Amniotic epithelial cell (primary cell): ENCODE data around the gene REXO1.
A peak's percentile ranks its signal among the peaks of the same experiment; 100 is the strongest.

Experiments used
- DNase-seq: peaks from one replicate; pipeline ENCODE4 v3.0.0-alpha.2; 2010; ENCODE audit warnings: low read depth

Gene REXO1

DNA sequence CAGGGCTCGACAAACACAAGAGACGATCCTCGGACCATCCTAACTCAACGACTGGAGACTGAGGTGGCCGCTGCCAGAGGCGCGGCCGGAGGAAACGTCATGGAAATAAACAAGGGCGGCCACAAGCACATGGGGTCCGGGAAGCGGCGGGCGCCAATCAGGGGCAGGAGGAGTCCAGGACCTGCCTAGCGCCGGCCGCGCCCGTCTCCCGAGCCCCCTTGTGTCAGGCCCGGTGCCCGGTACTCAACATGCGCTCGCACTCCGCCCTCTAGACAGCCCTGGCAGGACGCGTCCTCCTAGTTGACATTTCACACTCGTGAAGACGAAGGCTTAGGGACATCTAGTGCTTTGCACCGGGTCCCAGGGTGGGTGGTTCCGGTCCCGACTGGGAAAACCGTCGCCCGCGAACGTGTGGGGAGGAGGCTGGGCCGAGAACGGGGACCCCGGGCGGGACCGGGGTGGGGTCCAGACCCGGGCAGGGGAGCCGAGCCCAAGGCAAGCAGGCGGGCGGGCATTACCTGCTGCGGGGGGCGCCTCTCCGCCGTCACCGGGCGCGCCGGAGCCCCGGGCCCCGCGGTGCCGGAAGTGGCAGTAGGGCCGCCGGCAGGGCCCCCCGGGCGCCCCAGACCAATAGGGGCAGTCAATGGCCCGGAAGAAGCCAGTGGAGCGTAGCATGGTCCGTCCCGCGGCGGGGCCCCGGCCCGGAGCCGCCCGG lies 442 bp downstream of the REXO1 start:
- DNase-seq, result peak; percentile 36

DNA sequence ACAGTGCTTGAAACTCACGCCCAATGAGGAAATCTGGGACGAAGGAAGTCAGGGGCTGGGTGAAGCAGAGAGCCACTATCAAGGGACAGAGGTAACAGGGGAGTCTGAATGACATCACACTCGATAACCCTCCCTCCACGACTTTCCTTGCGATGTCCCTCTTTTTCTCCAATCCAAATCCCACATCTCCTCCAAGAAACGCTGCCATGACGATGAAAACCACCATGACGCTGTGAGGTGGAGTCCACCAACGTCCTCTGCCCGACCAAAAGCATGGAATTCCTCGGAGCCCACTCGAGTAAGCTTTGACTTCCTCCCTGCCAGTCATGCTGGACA lies 967 bp downstream of the REXO1 start:
- DNase-seq, result no peak

DNA sequence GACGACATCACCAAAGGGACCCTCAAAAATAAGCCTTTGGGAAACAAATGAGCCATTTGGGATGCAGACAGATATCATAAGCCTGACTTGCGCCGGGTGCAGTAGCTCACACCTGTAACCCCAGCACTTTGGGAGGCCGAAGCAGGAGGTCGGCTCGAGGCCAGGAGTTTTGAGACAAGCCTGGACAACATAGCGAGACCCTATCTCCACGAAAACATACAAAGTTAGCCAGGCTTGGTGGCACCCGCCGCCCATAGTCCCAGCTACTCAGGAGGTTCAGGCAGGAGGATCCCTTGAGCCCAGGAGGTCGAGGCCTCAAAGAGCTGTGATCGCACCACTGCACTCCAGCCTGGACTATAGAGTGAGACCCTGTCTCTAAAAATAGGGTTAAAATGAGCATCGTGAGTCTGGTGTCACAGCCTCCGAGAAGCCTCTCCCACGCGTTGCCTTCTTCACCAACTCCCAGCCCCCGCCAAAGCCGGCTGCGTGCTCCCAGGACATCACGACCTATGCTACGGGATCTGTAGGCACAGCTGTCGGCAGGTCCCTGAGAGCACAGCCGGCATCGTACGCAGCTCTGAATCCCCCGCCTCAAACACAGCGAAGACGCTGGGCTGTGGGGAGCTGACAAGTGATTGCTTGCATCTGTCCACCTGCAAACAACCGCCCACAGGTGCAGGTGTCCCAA lies 1.6 kb downstream of the REXO1 start:
- DNase-seq, result no peak

DNA sequence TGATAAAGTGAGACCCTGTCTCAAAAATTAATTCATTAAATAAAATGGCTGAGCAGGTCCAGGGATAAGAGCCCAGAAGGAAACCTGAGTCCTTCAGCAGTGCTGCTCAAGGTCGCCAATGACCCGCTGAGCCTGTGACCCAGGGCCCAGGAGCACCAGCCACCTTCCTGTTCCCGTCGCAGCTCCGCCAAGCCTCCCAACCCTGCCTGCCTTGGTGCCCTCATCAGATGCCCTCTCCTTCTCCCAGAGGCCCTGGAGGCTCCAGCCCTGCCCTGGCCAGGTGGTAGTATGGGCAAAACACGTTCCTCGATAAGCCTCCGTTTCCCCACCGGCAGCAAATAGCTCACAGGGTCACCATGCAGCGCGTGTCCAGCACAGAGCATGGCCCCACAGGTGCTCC lies 2.6 kb downstream of the REXO1 start:
- DNase-seq, result no peak

DNA sequence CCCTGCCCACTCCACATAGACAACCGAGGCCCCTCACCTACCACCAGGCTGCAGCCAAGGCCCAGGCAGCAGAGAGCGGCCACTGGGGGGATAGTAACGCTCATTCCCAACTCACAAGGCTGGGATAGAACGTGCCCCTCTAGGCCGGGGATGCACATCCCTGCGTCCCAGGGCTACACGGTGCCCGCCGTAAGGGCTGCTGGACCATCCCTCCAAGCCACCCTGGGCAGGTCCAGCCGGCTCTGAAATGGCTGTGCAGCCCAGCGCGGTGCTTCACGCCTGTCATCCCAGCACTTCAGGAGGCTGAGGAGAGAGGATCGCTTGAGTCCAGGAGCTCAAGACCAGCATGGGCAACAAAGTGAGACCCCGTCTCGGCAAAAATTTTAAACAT lies 3.2 kb downstream of the REXO1 start:
- no peak for DNase-seq

DNA sequence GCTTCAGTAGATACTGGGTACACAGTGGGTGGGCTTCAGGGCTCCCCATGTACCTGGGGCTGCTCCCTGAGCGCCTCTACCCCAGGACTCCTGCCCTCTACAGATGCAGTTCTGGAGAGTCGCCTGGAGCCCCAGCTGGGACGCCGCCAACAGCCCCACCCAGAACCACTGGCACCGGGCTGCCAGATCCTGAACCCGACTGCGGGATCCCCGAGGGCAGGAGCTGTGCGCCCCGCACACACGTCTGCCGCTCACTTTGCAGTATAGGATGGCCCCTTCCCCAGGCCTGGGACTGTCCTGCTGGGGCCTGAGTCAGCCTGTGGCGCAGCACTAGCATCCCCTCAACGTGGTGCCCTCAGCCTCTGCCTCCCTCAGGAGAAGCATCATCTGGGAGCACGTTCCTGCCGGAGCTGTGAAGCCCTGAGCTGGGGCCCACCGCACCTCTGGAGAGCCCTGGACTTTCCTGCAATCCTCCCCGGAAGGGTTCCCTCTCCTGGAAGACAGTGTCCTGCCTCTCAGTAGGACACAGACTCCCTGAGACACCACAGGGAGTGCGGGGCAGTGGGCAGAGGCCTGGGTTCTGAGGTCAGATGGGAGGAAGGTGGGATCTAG lies 3.7 kb downstream of the REXO1 start:
- no peak for DNase-seq

DNA sequence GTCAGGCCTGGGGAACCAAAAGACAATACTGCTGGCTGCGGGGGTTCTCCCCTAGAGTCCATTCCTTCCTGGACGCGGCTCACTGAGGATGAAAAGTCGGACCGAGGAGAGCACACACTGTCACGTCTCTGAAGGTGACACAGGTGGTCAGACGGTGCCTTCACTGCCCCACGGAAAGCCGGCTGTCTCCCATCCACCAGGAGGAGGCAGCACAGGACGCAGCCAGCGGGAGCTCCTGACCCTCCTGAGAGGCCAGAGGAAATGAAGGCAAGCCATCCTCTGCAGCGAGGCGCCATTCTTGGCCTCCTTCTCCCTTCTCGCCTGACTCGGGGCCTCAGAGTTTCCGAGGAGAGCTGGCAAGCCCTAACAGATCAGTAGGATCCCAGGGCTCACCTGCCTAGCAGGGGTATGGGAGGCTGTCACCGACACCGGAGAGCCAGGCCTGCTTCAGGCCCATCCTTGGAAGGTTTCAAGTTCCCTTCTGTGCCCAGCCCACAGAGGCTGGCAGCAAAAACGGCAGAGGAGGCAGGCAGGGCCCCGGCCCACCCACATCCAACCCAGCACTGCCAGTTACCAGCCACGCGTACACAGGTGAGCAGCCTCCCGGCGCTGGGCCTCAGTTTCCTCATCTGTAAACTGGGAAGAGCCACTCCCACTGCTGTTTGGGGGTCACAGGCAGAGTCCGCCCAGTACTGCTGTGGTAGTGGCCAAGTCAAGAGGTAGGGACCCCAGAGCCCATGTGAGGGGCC lies 4.5 kb downstream of the REXO1 start:
- no peak for DNase-seq

DNA sequence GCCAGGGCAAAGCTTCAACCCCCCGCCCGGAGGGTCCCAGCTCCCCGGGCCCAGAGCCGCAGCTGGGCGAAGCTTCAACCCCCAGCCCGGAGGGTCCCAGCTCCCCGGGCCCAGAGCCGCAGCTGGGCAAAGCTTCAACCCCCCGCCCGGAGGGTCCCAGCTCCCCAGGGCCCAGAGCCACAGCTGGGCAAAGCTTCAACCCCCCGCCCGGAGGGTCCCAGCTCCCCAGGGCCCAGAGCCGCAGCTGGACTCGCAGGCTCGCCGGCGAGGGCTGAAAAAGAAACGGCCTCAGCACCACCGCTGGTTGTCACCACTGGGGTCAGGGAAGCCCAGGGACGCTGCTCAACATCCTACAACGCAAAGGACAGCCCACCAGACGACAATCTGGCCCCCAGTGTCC lies 5.2 kb downstream of the REXO1 start:
- no peak for DNase-seq

DNA sequence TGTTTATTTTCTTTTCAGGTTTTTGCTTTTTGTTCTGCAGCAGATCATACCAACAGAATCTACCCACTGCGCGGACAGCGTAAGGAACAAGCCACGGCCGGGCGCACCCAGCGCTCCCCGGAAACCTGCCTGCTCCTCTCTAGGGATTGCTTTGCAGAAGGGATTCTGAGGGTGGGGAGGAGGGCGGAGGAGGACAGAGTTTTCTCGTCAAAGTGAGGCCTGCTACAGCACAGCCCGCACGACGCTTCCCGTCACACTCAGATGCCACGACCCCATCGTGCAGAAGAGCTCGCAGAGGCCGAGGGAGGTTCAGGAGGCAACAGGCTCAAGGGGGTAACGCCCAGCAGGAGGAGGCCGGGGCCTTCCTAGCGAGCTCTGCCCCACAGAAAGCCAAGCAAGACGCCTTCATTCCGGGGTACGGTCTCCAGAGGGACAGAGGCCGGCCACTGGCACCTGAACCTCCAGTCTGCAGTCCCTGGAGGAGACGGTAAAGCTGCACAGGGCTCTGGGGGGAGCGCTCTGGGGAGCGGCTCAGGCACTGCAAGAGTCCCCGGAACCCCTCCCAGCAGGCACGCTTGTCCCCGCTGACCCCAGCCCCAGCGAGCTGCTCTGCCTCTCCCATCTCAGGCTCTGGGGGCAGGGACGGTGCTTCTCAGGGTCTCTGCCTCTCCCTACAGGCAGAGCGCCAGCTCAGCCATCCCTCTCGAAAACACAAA lies 6.9 kb downstream of the REXO1 start:
- no peak for DNase-seq

DNA sequence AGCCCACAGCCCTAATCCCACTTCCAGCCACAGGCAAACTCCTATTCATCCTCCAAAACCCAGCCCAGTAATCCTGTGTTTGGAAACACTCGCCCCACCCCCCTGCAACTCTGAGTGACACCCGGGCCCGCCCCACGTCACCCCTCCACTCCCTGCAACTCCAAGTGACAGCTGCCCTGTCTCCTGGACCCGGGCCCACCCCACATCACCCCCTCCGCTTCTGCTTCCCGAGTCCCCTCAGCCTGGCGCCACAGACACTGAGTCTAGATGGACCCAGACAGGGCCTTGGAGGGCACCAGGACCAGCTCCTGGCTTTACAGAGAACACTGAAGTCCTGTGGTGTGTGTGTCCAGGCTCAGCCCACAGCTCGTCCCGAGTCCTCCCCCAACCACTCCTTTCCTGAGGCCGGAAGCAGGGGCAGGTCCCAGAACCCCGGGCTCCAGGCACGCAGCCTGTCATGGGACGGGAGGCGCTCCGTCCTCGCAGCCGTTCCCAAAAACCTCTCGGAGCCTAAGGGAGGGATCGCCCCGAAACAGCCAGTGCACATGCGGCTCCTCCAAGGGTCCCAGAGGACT lies 7.7 kb downstream of the REXO1 start:
- DNase-seq, result no peak

DNA sequence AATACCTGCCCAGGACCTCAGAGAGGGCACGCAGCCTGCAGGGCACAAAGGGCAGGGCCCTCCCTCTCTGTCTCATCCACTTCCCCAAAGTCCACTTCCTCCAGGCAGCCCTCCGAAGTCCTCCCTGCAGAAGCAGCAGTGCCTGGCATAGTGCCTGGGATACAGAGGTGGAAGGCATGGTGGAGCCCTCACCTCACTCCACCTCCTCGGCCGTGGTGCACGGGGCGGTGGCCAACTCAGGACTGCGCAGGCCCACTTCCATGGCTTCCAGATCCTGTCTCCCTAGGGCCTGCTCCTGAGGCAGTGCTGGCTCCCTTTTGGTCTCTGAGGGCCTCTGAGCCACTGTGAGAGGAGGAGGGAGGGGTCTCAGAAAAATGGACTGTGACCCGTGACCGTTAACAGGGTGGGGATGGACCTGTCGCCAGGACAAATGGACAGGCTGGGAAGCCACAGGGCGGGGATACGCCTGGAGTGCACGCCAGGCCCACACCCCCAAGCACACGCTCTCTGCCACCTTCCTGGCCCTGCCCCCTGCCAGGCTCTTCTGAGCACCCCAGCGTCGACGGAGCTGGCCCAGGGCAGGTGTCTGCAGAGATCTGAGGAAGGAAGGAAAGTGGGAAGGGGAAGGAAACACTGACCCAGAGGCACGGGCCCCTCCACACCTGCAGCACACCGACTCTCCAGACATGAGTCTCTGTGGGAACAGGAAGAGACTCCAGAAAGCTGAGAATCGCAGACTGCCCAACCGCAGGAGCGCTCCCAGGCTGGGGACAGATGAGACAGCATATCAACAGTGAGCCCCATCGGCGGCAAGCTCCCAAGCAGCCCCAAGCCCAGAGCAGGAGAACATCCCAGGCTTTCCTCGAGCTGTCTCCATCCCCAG lies 8.4 kb downstream of the REXO1 start:
- DNase-seq, result no peak

DNA sequence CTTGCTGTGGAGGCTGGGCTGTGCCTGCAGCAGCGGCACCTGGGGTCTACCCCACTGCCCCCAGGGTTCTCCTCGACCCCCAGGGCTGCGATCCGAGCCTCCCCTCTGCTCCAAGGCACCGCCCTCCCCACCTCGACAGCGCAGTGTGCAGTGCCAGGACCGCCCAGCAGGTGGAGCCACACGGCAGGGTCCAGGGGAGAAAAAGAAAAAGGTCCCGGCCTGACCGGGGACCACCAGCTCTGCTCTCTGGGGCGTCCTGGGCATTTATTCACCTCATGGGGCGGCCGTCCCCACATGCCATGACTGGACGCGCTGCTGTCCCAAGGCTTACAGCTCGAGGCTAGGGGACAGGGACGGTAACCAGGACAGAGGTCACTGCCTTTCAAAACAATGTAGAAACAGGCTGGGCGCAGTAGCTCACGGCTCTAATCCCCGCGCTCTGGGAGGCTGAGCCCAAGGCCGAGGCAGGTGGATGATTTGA lies 10.6 kb downstream of the REXO1 start:
- DNase-seq, result no peak

DNA sequence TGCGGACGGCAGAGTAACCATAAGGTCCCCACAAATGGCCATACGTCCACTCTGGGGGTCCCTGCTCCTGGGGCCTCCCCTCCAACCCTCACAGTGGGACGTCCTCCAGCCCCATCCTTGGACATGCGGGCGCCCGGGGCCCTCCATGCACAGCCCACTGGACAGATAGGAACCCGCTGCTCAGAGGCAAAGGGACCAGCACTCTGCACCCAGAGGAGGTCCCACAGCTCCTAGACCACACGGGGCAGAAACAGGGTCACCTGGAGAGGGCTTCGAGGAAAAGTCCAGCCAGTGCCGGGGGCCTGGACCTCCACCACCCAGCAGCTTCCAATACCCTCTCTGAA lies 11.1 kb downstream of the REXO1 start:
- DNase-seq, result no peak

DNA sequence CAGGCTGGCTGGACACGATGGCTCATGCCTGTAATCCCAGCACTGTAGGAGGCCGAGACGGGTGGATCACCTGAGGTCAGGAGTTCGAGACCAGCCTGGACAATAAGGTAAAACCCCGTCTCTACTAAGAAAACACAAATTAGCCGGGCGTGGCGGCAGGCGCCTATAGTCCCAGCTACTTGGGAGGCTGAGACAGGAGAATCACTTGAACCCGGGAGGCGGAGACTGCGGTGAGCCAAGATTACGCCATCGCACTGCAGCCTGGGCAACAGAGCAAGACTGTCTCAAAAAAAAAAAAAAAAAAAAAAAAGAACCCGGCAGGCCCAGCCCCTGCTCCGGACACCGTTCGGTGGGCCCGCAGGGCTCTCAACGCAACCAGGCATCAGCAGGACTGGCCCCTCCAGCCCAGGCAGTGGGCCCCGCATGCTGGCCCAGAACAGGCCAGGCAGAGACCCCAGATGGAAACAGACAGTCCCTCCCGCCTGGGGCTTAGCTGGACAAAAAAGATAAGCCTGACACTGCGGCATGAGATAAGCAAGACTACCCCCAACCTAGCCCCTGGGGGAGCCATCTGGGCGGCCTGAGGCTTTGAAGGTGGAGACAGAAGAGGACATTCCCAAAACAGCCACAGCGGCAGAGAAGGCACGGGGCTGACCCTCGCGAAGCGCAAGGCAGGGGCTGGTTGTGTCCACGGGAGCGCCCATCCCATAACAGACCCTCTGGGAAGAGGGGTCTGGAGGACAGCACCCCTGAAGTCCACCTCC lies 11.6 kb downstream of the REXO1 start:
- no peak for DNase-seq

DNA sequence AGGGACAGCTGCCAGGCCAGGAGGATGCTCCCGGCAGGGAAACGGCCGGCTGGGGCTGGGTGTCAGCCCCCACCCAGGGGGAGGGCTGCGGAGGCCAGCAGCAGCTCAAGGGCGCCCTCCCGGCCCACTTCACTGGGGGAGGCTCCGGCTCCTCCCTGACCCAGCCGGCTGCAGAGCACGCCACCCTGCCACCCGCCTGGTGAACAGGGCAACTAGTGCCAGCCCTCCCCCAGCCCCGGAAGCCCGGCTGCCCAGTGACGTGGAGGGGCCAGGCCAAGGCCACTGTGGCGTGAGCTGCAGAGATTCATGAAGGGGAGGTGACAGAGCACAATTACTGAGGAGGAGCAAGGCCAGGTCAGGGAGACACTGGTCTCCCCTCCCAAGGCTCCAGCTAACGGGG lies 14.7 kb downstream of the REXO1 start:
- DNase-seq, result no peak

DNA sequence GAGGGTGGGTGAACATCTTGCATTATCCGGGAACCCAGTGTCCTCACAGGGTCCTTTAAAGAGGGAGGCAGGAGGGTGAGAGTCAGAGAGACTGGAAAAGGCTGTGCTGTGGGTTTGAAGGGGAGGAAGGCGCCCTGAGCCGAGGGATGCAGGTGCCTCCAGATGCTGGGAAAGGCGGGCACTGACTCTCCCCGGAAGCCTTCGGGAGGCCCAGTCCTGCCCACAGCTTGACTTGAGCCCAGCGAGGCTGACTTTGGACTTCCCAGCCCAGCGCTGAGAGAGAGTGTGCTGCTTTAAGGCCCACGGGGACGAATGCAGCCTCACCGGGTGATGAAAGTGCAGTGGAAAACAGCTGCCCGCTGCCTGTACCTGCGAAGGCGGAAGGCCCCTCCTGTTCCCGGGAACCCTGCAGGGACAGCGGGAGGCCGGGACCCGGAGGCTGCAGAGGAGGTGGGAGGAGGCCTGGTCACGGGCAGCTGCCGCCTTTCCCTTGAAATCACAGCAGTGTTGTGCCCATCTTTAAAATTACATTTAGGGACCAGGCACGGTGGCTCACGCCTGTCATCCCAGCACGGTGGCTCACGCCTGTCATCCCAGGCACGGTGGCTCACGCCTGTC lies 16.1 kb downstream of the REXO1 start:
- no peak for DNase-seq

DNA sequence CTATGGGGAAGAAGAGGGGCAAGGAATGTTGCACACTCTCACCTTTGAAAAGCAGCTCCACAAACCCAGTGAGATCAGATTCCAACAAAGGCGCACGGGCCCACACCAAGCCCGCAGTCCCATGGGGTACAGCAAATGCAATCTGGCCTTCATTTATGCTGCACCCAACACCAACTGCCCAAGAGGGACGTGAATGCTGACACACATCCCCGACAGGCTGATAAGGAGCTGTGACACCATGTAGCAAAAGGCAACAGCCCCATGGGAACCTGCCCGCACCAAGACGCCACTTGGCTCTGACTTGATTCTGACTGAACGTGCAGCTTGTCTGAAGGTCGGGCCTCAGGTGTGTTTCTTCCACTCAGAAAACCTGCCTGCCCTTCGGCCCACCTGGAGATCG lies 17.3 kb downstream of the REXO1 start:
- no peak for DNase-seq

DNA sequence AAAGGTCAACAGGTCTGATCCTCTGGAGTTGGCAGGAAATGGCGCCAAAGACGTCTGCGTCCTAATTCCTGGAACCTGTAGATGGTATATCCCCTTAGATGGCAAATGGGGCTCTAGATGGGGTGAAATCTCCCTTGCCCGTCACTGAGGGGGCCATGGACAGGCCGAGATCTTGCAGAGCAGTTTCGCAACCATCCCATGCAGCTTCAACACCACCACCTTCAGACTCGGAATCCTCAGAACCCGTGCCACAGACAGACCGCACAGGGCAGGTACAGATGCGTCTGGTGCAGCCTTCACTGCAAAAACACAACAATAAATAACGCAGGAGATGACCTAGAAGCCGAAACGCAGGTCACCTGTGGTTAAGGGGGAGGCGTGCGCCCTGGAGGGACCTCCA lies 17.7 kb downstream of the REXO1 start:
- DNase-seq, result no peak

DNA sequence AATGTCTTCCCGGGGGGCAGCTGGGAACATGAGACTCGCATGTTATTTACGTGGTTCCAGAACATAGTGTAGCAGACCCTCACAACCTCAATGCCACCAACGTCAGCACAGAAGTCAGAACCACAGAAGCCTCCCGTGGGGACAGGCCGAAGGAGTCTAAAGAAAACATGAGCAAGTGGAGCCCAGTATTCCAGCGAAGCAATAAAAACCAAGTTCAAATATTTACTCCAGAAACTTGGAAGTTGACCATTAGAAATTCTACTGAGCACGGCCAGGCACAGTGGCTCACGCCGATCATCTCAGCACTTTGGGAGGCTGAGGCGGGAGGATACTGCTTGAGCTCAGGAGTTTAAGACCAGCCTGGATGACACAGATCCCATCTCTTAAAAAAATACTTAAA lies 18.3 kb downstream of the REXO1 start:
- DNase-seq, result no peak
